Inferior parietal cortex (tissue), 1 donor: ENCODE measurements around the gene ENTPD8.
"Not testable (repeated sequence)": the region's sequence is repeated elsewhere in the genome, so short reads cannot be mapped to it uniquely, and the experiment has no call there.

Source experiments
- DNase-seq: peaks from one replicate; pipeline ENCODE4 v3.0.0-alpha.2; 2016; ENCODE audit errors: extremely low spot score

The ENTPD8 gene

DNA sequence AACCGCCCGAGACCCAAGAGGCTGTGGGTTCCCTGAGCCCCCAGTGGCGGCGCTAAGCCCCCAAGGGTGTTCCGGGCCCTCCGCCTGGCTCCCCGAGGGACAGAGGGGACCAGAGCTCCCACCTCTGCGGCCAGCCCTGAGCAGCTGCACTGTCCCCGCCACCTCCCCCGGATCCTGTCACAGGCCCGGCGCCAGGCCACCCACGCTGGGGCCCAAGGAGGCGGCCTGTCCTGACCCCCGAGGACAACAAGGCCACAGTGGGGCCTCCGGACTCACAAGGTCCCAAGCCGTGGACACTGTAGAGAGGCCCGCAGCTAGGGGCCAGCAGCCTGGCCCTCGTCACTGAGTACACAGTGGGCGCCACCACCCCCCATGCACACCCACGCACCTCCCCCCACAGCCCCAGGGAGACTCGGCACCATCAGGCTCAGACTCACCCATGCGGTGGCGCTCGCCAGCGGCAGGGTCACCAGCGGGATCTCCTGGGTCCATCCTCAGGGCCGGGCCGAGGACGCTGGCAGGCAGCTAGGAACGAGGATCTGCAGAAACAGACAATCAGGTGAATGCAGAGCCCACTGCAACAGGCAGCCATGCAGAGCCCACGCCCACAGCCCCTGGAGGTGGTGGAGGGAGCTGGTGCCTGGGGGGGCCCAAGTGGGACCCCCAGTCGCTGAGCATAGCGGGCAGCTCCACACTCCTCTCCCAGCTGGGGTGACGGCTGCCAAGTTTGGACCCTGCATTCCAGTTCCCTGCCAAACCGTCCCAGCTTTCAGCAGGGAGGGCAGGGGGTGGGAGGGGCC is 46.1 kb downstream of the ENTPD8 start:
- no peak for DNase-seq

DNA sequence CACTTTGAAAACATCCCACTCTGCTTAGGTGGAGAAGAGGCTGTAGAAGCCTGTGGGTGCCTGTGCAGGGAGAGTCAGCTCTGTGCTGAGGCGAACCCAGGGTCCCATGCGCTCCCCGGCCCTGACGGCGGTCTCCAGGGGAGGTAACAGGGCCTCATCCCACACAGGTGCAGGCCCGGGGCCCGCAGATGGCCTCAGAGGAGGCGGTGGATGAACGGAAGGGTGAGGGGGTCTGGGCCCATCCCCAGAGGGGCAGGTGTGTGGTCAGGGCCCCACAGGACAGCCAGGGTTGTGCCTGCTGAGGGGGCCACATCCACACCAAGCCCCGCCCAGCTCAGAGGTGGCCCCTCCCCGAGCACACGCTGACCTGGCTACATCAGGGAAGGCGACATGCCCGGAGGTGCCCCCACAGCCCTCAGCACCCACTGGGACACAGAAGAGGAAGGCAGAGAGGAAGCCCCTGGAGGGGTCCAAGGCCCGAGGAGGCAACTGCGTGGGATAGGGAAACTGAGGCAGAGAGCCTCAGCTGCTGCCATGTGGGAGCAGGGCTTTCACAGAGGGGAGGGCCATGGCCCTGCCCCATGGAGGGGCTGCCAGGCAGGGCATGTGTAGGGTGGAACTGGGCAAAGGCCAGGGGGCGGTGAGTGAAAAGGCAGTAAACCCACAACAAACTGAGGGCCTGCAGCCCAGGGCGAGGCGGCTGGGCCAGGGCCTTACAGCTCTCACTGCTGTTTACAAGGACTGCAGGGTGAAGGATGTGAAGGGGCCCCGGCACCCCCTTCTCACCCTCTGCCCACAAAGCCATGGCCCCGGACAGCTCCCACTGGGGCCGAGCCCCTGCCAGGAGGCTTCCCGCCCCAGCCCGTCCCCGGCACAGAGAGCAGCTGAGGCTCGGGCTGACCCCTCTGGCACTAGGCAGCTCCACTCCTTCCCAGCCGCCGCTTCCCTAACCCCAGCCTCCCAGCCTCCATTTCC is 47.7 kb downstream of the ENTPD8 start:
- DNase-seq, result no peak

DNA sequence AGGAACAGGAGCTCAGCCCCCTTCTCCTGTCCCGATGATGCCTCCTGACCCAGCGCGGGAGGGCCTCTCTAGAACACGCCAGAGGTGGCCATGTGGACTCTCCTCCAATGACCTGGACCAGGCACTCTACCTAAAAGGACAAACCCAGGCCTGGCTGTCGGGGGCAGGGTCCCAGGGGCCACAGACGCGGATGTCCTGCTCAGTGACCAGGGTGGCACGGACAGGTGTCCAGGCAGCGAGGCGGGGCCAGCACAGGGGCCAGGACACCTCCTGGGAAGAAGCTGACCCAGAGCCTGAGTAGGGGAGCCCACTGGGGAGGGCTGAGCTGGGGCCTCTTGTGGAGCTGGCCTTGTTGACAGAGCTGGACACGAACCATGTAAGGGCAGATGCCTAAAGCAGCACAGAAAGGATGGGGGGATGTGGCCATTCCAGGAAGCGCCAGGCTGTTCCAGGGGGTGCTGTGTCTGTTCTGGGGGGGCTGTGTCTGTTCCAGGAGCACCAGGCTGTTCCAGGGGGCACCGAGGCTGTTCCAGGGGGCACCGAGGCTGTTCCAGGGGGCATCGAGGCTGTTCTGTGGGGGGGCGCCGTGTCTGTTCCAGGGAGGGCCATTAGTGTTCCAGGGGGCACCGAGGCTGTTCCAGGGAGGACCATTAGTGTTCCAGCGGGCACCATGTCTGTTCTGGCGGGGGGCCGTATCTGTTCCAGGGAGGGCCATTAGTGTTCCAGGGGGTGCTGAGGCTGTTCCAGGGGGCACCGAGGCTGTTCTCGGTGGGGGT is 48.7 kb downstream of the ENTPD8 start:
- DNase-seq, result no peak

DNA sequence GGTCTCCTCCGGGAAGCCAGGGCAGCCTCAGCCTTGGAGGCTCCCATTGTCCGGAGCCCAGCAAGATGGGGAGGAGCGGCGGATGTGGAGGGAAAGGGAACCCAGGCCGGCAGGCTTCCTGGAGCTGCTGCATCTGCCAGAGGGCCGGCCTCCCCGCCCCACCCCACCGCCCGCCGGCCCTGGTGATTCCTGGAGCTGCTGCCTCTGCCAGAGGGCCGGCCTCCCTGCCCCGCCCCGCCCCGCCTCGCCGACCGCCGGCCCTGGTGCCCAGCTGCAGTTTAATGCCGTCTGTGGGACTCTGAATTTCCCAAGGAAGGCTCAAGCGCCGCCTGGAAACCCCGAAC is 49.8 kb downstream of the ENTPD8 start:
- no peak for DNase-seq

DNA sequence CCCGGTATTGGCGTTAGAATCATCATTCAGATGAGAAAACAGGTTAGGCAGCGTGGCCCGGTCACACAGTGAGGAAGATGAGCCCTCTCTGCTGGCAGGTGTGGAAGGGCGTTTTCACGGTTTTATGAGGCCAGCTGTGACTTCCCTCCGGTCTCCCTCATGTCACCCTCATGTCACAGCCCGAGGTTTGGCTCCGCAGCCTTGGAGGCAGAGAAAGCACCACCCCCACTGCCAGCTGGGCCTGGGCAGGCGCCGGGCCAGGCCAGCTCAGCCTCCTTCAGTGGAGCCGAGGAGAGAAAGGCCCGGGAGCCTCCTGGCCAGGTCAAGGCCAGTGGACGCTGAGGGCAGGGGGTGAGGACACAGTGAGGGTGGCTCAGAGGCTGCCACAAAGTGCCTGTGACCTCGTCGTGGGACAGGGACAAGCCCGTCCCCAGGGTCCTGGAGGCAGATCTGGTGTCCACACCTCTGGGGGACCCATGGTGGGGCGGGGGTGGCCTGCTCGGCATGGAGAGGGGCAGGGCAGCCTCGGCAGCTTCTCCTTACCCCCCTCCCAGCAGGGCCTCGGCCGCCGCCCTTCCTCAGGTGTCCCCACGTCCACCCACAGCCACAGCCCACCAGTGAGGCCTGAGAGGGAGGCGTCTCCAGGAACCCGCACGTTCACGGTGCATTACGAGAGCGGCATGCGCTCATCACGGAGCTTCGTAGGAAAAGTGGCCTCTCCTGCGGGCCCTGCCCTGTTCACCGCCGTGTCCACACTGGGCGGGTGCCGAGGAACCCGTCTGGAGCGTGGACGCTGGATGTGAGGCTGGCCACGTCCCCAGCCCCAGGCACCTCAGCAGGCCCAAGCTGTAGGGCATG is 50.4 kb downstream of the ENTPD8 start:
- no peak for DNase-seq

DNA sequence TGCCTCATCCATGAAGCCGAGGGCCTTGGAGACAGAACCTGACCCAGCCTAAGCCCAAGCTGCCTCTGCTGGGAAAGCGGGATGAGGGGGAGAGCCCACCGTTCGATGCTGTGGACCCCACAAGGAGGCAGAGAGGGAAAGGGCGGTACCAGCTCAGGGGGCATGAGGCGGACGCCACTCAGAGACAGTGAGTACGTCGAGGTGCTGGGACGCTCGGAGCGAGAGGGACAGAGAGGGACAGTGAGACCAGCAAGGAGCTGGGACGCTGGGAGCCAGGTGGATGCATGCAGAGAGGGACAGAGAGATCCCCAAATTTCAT is 51.8 kb downstream of the ENTPD8 start:
- no peak for DNase-seq

DNA sequence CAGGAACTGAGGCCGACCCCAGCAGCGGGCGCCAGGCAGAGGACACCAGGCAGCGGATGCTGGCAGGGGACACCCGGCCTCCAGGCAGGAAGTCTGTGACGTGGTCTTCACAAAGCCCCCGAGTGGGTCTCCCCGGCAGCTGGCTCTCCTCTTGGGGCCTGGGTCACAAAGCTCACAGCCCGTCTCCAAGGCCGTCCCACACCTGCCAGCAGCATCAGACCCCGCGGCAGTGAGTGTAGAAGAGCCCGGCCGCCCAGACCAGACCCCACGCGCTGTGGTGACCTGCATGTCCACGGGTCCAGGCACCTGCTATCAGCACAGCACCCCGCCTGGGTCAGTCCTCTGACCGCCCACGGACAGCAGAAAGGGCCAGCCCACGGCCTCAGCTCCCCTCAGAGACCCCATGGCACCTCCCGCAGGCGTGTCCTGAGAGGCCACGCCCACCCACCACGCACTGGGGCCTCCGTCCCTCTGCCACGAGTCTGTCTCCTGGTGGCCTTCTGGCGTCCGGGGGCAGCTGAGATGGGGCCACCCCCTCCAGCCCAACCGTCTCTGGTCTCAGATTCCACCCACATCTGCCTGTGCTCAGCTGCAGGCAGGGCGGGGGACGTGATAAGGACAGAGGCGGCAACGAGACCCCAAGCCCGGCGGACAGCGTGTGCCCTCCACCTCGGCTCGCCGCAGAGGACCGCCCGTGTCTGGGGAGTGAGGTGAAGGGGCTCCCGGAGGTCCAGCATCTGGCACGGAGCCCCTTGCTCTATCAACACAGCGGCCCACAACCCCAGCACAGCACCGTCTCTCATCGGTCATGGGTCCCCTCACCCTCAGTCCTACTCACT is 52.3 kb downstream of the ENTPD8 start:
- no peak for DNase-seq

DNA sequence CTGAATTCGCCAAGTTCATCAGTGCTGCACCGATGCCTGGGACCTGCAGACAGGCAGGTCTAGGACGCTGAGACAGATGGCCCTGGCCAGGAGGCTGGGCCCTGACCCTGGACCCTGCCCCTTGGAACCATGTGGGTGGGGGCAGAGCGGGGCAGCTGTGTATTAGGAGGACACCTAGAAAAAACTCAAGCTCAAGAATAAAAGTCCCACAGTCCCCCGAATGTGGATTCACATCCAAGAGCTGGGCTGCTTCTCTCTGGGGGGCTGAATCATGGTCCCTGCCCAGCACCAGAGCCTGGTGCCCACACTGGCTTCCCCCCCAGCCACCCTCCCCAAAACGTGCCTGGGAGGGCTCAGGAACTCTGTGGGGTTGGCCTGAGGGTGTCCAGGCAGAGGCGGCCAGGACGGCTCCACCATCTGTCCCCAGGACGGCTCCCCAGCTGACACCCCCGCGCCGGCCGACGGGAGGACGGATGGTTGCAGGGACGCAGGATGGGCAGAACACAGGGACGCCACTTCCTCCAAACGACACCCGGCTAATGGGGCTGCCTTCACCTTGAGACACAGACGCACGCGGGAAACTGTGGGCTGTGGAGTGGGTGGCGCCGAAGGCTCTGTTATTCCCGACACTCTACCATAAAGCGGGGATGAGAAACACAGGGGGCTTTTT is 53.1 kb downstream of the ENTPD8 start:
- DNase-seq, result no peak

DNA sequence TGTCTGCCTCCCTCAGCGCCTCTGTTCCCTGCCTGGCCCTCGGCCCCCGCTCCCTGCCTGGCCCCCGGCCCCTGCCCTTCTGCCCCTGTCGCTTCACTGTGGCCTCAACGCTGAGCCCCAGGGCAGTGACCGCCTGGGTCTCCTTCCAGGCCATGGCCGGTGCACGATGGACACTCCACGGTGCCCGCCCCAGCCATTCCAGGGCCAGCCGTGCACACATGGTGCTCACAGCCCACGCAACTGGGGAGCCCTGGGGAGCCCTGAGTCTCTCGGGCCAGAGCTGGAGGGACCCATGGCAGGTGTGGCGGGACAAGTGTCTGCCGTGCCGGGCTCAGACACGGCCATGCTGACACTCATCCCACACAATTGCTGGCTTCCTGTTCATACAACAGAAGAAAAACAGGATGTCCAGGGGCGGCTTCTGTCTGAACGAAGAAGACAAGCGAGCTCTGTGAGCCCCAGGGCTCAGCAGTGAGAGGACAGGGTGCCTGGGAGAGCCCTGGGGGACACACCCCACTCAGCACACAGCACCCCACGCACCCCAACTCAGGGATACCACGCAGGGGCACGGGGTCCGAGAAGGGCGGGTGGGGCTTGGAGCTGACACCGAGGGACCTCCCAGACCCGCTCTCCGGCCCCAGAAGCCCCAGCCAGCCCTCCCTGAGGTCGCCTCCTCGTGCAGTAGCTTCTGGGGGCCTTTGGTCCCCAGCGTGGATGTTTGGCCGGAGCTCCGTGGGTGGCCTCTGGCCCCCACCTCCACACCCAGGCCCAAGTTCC is 53.9 kb downstream of the ENTPD8 start:
- no peak for DNase-seq

DNA sequence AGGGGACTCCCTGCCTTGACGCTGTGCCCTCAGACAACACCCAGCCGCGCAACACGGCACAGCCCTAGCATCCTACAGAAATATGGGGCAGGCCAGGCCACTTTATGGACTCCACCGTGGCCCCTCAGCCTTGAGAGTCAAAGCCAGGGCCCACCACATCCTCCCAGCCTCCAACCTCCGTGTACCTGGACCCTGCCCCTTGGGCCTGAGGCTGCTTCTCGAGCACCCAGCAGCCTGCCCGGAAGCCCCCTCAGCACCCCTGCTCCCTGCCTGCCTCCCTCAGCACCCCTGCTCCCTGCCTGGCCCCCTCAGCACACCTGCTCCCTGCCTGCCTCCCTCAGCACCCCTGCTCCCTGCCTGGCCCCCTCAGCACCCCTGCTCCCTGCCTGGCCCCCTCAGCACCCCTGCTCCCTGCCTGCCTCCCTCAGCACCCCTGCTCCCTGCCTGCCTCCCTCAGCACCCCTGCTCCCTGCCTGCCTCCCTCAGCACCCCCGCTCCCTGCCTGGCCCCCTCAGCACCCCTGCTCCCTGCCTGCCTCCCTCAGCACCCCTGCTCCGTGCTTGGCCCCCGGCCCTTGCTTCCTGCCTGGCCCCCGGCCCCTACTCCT is 54.5 kb downstream of the ENTPD8 start:
- not testable (repeated sequence) for DNase-seq

DNA sequence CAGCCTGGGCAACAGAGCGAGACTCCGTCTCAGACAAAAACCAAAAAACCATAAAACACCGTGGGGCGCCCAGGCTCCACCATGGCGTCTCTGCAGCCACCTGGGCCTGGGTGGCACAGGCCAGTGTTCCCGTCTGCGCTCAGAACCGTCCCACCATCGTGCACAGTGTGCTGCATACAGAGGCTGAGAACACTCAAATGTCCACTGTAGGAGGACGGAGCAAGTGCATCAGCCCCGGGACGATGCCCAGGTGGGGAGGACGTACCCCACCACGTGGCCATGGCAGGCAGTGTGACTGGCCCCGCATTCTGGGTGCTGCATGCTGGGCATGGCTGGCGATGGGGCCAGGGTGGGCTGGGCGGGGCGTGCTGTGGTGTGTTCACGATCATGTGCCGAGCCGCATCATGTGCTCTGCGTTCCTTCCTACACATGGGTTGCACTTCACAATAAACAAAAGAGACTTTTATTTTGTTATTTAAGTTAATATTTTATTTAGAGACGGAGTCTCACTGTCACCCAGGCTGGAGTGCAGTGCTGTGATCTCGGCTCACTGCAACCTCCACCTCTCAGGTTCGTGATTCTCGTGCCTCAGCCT is 56.0 kb downstream of the ENTPD8 start:
- no peak for DNase-seq
